ENCODE results near the gene GON7. TPM values are rescaled to one million over a fixed set of nuclear protein-coding genes. Genes with fewer than 3 reads are reported as not detected.
"Not testable (repeated sequence)": the region's sequence is repeated elsewhere in the genome, so short reads cannot be mapped to it uniquely, and the experiment has no call there.

Gene GON7
- total RNA-seq, 1 donor from 2014 or later, result 15.5 TPM

- H3K9me3 Mint-ChIP-seq (ENCODE audit: unreplicated experiment), result no peaks in the 10 kb centered on the region
- no peaks in the 10 kb centered on the region for H3K4me1 Mint-ChIP-seq (ENCODE audit: unreplicated experiment)
- H3K4me3 Mint-ChIP-seq (ENCODE audit: unreplicated experiment), result no peak overlapping the region
- no peak overlapping the region for H3K27ac Mint-ChIP-seq (ENCODE audit: unreplicated experiment)
- H3K36me3 Mint-ChIP-seq (ENCODE audit: low read depth, unreplicated experiment), result peaks cover 3% of the 10 kb centered on the region
- no peak for TF ChIP-seq CTCF (IDR thresholded peaks at IDR 0.05; ENCODE audit: unreplicated experiment)
- DNase-seq (ENCODE audit: low spot score), result no peak
- H3K27me3 Mint-ChIP-seq (ENCODE audit: unreplicated experiment), result peaks cover 7% of the 10 kb centered on the region
Measured at GRCh38 chr14:93173943-93174395, 32.9 kb downstream of the GON7 start.

GRCh38 chr14:93171376-93171775 is 35.5 kb downstream of the GON7 start:
- DNase-seq (ENCODE audit: low spot score), result no peak
- no peak for TF ChIP-seq CTCF (IDR thresholded peaks at IDR 0.05; ENCODE audit: unreplicated experiment)
- peaks cover 3% of the 10 kb centered on the region for H3K36me3 Mint-ChIP-seq (ENCODE audit: low read depth, unreplicated experiment)
- H3K9me3 Mint-ChIP-seq (ENCODE audit: unreplicated experiment), result no peaks in the 10 kb centered on the region
- no peak overlapping the region for H3K4me3 Mint-ChIP-seq (ENCODE audit: unreplicated experiment)
- no peaks in the 10 kb centered on the region for H3K4me1 Mint-ChIP-seq (ENCODE audit: unreplicated experiment)
- H3K27me3 Mint-ChIP-seq (ENCODE audit: unreplicated experiment), result peaks cover 7% of the 10 kb centered on the region
- H3K27ac Mint-ChIP-seq (ENCODE audit: unreplicated experiment), result no peak overlapping the region

GRCh38 chr14:93170141-93170540 is 36.7 kb downstream of the GON7 start:
- not testable (repeated sequence) for H3K36me3 Mint-ChIP-seq (ENCODE audit: low read depth, unreplicated experiment); H3K9me3 Mint-ChIP-seq (ENCODE audit: unreplicated experiment); H3K4me3 Mint-ChIP-seq (ENCODE audit: unreplicated experiment); H3K4me1 Mint-ChIP-seq (ENCODE audit: unreplicated experiment); DNase-seq (ENCODE audit: low spot score); H3K27ac Mint-ChIP-seq (ENCODE audit: unreplicated experiment); H3K27me3 Mint-ChIP-seq (ENCODE audit: unreplicated experiment)

- not testable (repeated sequence) for H3K27me3 Mint-ChIP-seq (ENCODE audit: unreplicated experiment)
Measured at GRCh38 chr14:93169619-93170018, 37.2 kb downstream of the GON7 start.

GRCh38 chr14:93168610-93169009 is 38.3 kb downstream of the GON7 start:
- not testable (repeated sequence) for H3K27me3 Mint-ChIP-seq (ENCODE audit: unreplicated experiment)

More at GRCh38 chr14:93169619-93170018, 37.2 kb downstream of the GON7 start:
- not testable (repeated sequence) for H3K9me3 Mint-ChIP-seq (ENCODE audit: unreplicated experiment); H3K4me3 Mint-ChIP-seq (ENCODE audit: unreplicated experiment); H3K36me3 Mint-ChIP-seq (ENCODE audit: low read depth, unreplicated experiment); H3K27ac Mint-ChIP-seq (ENCODE audit: unreplicated experiment); DNase-seq (ENCODE audit: low spot score); H3K4me1 Mint-ChIP-seq (ENCODE audit: unreplicated experiment)

GRCh38 chr14:93165271-93166265 is 41.3 kb downstream of the GON7 start:
- H3K27ac Mint-ChIP-seq (ENCODE audit: unreplicated experiment); DNase-seq (ENCODE audit: low spot score); H3K4me3 Mint-ChIP-seq (ENCODE audit: unreplicated experiment); H3K4me1 Mint-ChIP-seq (ENCODE audit: unreplicated experiment); H3K27me3 Mint-ChIP-seq (ENCODE audit: unreplicated experiment); H3K36me3 Mint-ChIP-seq (ENCODE audit: low read depth, unreplicated experiment); H3K9me3 Mint-ChIP-seq (ENCODE audit: unreplicated experiment): not testable (repeated sequence)

More at GRCh38 chr14:93168610-93169009, 38.3 kb downstream of the GON7 start:
- not testable (repeated sequence) for DNase-seq (ENCODE audit: low spot score); H3K4me1 Mint-ChIP-seq (ENCODE audit: unreplicated experiment); H3K9me3 Mint-ChIP-seq (ENCODE audit: unreplicated experiment); H3K36me3 Mint-ChIP-seq (ENCODE audit: low read depth, unreplicated experiment); H3K4me3 Mint-ChIP-seq (ENCODE audit: unreplicated experiment); H3K27ac Mint-ChIP-seq (ENCODE audit: unreplicated experiment)

- no peaks in the 10 kb centered on the region for H3K9me3 Mint-ChIP-seq (ENCODE audit: unreplicated experiment)
- H3K36me3 Mint-ChIP-seq (ENCODE audit: low read depth, unreplicated experiment), result no peaks in the 10 kb centered on the region
- no peak overlapping the region for H3K4me3 Mint-ChIP-seq (ENCODE audit: unreplicated experiment)
- no peak overlapping the region for H3K27ac Mint-ChIP-seq (ENCODE audit: unreplicated experiment)
- H3K4me1 Mint-ChIP-seq (ENCODE audit: unreplicated experiment), result no peaks in the 10 kb centered on the region
- no peak for DNase-seq (ENCODE audit: low spot score)
- TF ChIP-seq CTCF (IDR thresholded peaks at IDR 0.05; ENCODE audit: unreplicated experiment), result no peak
- H3K27me3 Mint-ChIP-seq (ENCODE audit: unreplicated experiment), result peaks cover 2% of the 10 kb centered on the region
Measured at GRCh38 chr14:93163564-93163963, 43.3 kb downstream of the GON7 start.

All from endothelial cell (in vitro differentiated cells).